AG04449 (cell line): ENCODE measurements around the gene CST7.

ENCODE experiments used
- CTCF ChIA-PET: fragments of 350-600 bp; formaldehyde crosslinking; extraction: SDS; loops from one replicate; lab custom pipeline; 2021; ENCODE audit warnings: antibody characterized with exemption; lab: Yijun Ruan, JAX
- POLR2A ChIA-PET: fragments of 400-600, 350-600 bp; formaldehyde crosslinking; extraction: SDS; loops from one replicate; lab custom pipeline; 2020; ENCODE audit warnings: antibody characterized with exemption, inconsistent platforms; lab: Yijun Ruan, JAX
- DNase-seq: peaks from one replicate; pipeline ENCODE4 v3.0.0-alpha.2; 2010; ENCODE audit warnings: low read depth, low spot score
- H3K4me3 ChIP-seq: 2 replicates; pipeline ENCODE4 v1.5.1; 2011; ENCODE audit warnings: low read depth, mild to moderate bottlenecking, control low read depth, low read length
- CTCF ChIP-seq: IDR thresholded peaks from one replicate; pipeline ENCODE4 v1.5.1; 2011; ENCODE audit warnings: mild to moderate bottlenecking, moderate library complexity, low read length, control low read depth, inconsistent platforms; ENCODE audit not compliant: insufficient read depth; ENCODE audit errors: missing control alignments

The CST7 gene

GRCh38 chr20:24994186-24994465 is 45.1 kb downstream of the CST7 start:
- POLR2A ChIA-PET, result no interaction called here
- no peak for TF ChIP-seq CTCF
- no peak overlapping the region for H3K4me3 ChIP-seq
- DNase-seq, result no peak
- CTCF ChIA-PET, result interaction anchor here (0.6 to 8.3 kb wide), 49 partner anchors 10 to 1057 kb away, joined by 3 to 382 read pairs (median 4); partner anchors contain the start of genes ACSS1, ENTPD6 and PYGB

DNA sequence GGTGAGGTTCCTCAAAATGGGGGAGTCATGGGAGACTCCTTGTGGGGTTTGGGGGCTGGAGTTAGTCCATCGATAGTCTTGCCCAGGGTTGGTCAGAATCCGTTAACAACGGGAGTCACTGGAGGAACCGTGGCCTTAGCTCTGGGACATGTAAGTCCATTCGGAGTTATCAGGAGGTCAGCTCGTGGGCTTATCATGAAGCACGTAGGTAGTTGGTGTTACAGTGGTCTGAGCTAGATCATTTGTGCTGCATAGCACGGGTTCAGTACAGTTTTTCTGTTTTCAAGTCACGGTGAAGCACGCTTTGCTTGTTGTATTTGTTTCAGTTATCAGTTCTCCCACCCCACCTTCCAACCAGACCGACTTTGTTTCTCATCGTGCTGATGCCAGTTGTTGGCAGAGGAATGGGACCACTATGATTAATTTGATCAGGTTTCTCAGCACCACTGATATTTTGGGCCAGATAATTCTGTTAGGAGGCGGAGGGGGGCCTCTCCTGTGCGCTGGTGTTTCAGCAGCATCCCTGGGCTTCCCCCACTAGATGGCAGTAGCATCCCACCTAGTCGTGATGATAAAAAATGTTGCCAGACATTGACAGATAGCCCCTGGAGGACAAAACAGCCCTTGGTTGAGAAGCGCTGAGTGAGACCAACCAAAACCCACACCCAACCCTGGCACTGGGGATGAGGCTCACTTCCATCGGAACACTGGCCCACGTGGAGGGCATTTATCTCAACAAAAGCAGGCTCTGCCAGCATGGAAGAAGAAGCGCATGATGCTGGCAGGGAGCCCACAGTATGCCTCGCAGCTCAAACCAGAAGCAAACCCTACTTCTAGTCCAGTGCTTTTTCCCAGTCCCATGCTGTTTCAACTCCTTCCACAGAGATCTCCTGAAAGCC is 45.6 kb downstream of the CST7 start:
- POLR2A ChIA-PET, result no interaction called here
- peak overlapping the region; percentile 42 for H3K4me3 ChIP-seq
- no peak for DNase-seq
- TF ChIP-seq CTCF, result peak; percentile 86
- CTCF ChIA-PET, result interaction anchor here (0.6 to 8.3 kb wide), 43 partner anchors 10 to 698 kb away, joined by 3 to 382 read pairs (median 4); partner anchors contain the start of genes ACSS1 and PYGB

DNA sequence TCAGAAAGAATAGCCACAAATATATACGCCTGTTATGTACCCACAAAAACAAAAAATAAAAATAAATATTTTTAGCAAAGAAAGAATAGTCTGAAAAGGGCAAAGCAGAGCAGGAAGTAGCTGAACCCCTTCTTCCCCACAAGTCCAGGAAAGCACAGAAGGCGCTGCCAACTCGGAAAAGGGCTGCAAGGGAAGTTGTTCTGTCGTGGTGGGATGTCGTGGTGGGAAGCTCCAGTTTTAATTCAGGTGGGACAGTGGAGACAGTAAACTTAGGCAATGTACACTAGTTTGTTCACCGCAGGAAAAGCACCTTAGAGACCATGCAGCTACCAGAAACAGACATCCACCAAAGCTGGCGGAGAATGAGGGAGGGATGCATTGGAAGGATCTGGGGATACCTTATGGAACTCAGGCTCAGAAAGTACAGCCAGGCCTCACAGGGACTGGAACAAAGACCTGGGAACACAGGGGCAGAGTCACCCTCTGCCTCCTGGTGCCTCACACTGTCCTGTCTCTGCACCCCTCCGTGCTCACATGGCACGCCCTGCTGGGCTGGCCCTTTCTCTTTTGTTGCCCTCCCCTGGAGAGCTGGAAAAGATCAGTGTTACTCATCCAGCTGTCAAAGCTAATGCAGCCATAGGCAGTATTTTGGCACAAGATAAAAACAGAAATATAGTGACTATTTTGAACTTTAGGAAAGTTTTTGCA is 46.8 kb downstream of the CST7 start:
- POLR2A ChIA-PET, result interaction anchor here (0.8 kb wide), 1 partner anchor 67 kb away, joined by 3 read pairs; no protein-coding TSS in a partner anchor
- CTCF ChIA-PET, result interaction anchor here (0.6 to 8.3 kb wide), 17 partner anchors 8 to 440 kb away, joined by 3 to 382 read pairs (median 5); partner anchors contain the start of gene ACSS1
- no peak overlapping the region for H3K4me3 ChIP-seq
- DNase-seq, result no peak
- TF ChIP-seq CTCF, result no peak

DNA sequence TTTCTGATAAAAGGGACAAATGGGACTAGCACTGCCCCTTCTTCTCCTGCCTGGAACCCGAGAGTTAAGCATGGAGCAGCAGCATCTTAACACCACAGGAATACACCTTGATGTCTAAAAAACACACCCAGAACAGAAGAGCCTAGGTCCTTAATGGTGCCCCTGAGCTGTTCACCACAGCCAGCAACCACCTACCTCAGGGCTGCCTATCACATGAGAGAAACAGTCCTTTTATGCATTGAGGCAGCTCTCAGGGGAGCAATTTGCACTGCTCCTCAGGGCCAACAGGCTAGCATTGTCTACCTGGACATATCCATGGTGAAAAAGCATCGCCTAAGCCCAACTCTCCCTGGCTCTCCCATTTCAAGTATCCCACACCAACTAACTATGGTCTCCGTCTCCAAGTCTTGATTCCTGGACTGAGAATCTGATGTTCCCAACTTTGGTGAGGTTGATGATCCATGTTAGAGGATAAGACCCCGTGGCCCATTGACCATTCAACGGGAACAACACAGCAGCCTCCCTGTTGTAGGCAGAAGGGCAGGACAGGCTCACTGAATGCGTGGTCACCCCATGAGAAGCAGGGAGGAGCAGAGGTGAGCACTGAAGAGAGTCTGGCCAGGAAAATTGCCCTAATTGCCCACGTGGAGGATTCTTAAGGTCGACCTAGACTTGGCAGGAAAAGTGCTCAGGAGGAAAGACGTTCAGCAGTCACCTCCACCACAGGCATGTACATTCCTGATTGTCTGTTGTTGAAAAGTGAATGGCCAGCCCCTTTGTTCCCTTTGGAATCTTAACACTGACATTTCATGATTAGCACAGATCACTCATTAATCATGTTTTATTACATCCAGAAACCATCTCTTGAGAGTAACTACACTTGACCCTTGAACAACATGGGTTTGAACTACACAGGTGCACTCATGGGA is 47.6 kb downstream of the CST7 start:
- POLR2A ChIA-PET, result interaction anchor here (0.8 kb wide), 1 partner anchor 66 kb away, joined by 3 read pairs; no protein-coding TSS in a partner anchor
- no peak for DNase-seq
- no peak for TF ChIP-seq CTCF
- CTCF ChIA-PET, result interaction anchor here (0.8 to 8.3 kb wide), 10 partner anchors 11 to 404 kb away, joined by 4 to 382 read pairs (median 14); partner anchors contain the start of gene ACSS1
- H3K4me3 ChIP-seq, result no peak overlapping the region

DNA sequence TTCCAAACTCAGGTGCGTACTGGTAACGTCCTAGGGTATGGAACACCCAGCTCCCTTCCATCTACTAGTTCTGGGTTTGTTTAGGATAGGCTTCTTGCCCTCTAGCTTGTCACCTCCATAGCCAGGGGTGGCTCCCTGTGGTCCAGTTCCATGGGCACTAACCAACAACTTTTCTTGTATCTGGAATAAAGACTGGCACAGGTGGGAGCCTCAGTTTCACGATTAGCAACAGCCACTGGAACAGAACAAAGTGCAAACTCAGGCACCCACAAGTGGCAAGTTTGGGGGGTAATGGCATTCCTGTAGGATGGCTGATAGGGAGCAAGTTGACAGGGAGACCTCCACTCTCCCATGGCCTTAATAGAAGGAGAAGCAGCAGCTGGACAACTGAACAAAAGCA is 49.1 kb downstream of the CST7 start:
- ChIA-PET CTCF (interaction anchor here (1.4 to 8.3 kb wide), 4 partner anchors 61 to 401 kb away, joined by 3 to 382 read pairs (median 5); partner anchors contain the start of gene ACSS1), POLR2A (no interaction called here)
- H3K4me3 ChIP-seq, result no peak overlapping the region
- DNase-seq, result no peak
- no peak for TF ChIP-seq CTCF
